Measurements from ENCODE around the gene HOXB3.

The HOXB3 gene

DNA sequence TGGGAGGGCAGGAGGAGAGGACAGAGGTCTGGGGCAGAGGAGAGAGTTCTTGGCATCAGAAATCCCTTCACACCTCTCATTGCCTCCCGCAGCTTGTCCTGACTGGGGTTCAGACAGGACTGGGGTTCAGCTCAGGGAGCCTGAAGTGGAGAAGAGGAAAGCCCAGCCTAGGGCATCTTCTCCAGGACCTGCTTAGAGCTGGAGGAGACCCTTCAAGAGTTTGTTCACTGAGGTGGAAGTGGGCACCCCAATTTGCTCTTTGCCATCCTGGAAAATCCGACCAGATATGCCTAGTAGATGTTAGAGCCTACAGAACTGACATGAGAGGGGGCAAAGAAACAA, 2.0 kb downstream of the HOXB3 start:
- H3K4me2 ChIP-seq (ENCODE audit: insufficient read depth, low read length): no peak overlapping the region
- no peak for ATAC-seq (ENCODE audit: insufficient read depth, low read depth)
- no peak overlapping the region for H3K27ac ChIP-seq (ENCODE audit: low read length)

DNA sequence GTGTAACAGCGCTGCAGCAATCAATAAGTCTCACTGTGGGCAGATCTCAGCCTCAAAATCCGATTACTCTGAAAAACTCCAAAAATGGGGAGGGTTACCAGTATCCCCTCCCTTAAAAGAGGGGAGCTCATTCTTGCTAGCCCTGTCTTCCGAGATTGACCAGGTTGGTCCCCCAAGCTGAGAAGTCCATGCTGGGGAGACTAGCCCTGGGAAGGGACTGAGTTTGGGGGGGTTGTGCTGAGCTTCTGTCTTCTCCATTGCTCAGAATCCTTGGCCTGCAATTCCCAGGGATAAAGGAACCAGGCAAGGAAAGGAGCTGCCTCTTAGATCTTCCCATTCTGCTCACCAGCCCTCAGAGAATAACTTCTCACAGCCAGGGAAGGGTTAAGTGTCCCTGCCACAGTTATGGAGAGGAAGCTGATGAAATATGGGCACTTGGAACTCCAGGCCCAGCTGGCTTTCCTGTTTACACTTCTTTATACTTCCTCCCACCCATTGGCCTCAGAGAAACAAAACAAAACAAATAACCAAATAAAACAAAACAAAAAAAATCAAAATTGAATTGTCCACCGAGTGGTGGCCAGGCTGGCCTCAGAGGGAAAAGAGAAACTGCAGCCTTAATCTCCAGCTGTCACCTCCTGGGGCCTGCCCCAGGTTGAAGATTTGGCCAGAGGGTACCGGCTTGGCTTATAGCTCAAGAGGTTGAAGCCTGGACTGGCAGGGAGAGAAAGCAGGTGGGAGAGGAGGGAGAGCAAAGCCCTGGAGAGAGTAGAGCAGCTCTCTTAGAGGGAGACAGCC, 2.6 kb downstream of the HOXB3 start:
- Histone ChIP-seq H3K27me3 (ENCODE audit: insufficient read depth, low read length, poor library complexity) (peaks cover 37% of the 10 kb centered on the region), H3K27ac (ENCODE audit: low read length) (no peak overlapping the region), H3K4me2 (ENCODE audit: insufficient read depth, low read length) (no peak overlapping the region), H3K36me3 (ENCODE audit: insufficient read depth, low read length) (no peaks in the 10 kb centered on the region), H4K20me1 (ENCODE audit: insufficient read depth, low read length) (no peaks in the 10 kb centered on the region; the same call in 1 of the 2 replicates), H3K9ac (ENCODE audit: low read depth, low read length) (no peak overlapping the region), H3K79me2 (ENCODE audit: insufficient read depth, low read length) (no peaks in the 10 kb centered on the region), H3K9me3 (ENCODE audit: insufficient read depth, low read length, severe bottlenecking) (no peaks in the 10 kb centered on the region), H3K4me1 (ENCODE audit: insufficient read depth, low read length) (peaks cover 6% of the 10 kb centered on the region; the same call in 1 of the 2 replicates), H2AFZ (ENCODE audit: low read depth, low read length) (no peak overlapping the region), H3K4me3 (ENCODE audit: low read depth in 1 of 2, low read length in 2 of 2) (no peak overlapping the region)
- no peak for DNase-seq
- no peak for ATAC-seq (ENCODE audit: insufficient read depth, low read depth)
- TF ChIP-seq CTCF (IDR thresholded peaks at IDR 0.05; ENCODE audit: borderline replicate concordance, extremely low read depth, low read length, poor library complexity, severe bottlenecking) (no peak), EZH2 (IDR thresholded peaks at IDR 0.05; ENCODE audit: borderline replicate concordance, low read depth, low read length, severe bottlenecking) (no peak)

More for the DNA sequence above, 2.0 kb downstream of the HOXB3 start:
- H3K4me1 ChIP-seq (ENCODE audit: insufficient read depth, low read length): peaks cover 6% of the 10 kb centered on the region; the same call in 1 of the 2 replicates
- no peak overlapping the region for H3K4me3 ChIP-seq (ENCODE audit: low read depth in 1 of 2, low read length in 2 of 2)
- H4K20me1 ChIP-seq (ENCODE audit: insufficient read depth, low read length): no peaks in the 10 kb centered on the region; the same call in 1 of the 2 replicates
- no peaks in the 10 kb centered on the region for H3K79me2 ChIP-seq (ENCODE audit: insufficient read depth, low read length)
- H3K36me3 ChIP-seq (ENCODE audit: insufficient read depth, low read length): no peaks in the 10 kb centered on the region
- H3K9me3 ChIP-seq (ENCODE audit: insufficient read depth, low read length, severe bottlenecking): no peaks in the 10 kb centered on the region
- H2AFZ ChIP-seq (ENCODE audit: low read depth, low read length): no peak overlapping the region
- H3K27me3 ChIP-seq (ENCODE audit: insufficient read depth, low read length, poor library complexity): peaks cover 37% of the 10 kb centered on the region
- no peak for DNase-seq
- no peak overlapping the region for H3K9ac ChIP-seq (ENCODE audit: low read depth, low read length)
- TF ChIP-seq CTCF (IDR thresholded peaks at IDR 0.05; ENCODE audit: borderline replicate concordance, extremely low read depth, low read length, poor library complexity, severe bottlenecking) (no peak), EZH2 (IDR thresholded peaks at IDR 0.05; ENCODE audit: borderline replicate concordance, low read depth, low read length, severe bottlenecking) (no peak)

GRCh38 chr17:48586355-48587258, 3.4 kb downstream of the HOXB3 start:
- Histone ChIP-seq H3K4me2 (ENCODE audit: insufficient read depth, low read length) (no peak overlapping the region), H4K20me1 (ENCODE audit: insufficient read depth, low read length) (no peaks in the 10 kb centered on the region; the same call in 1 of the 2 replicates), H3K36me3 (ENCODE audit: insufficient read depth, low read length) (no peaks in the 10 kb centered on the region), H3K4me1 (ENCODE audit: insufficient read depth, low read length) (peaks cover 6% of the 10 kb centered on the region; the same call in 1 of the 2 replicates), H3K9me3 (ENCODE audit: insufficient read depth, low read length, severe bottlenecking) (no peaks in the 10 kb centered on the region), H3K9ac (ENCODE audit: low read depth, low read length) (no peak overlapping the region), H3K4me3 (ENCODE audit: low read depth in 1 of 2, low read length in 2 of 2) (no peak overlapping the region), H3K27ac (ENCODE audit: low read length) (no peak overlapping the region), H3K79me2 (ENCODE audit: insufficient read depth, low read length) (no peaks in the 10 kb centered on the region), H3K27me3 (ENCODE audit: insufficient read depth, low read length, poor library complexity) (peaks cover 37% of the 10 kb centered on the region), H2AFZ (ENCODE audit: low read depth, low read length) (no peak overlapping the region)
- DNase-seq: no peak
- TF ChIP-seq CTCF (IDR thresholded peaks at IDR 0.05; ENCODE audit: borderline replicate concordance, extremely low read depth, low read length, poor library complexity, severe bottlenecking) (no peak), EZH2 (IDR thresholded peaks at IDR 0.05; ENCODE audit: borderline replicate concordance, low read depth, low read length, severe bottlenecking) (no peak)
- no peak for ATAC-seq (ENCODE audit: insufficient read depth, low read depth)

Measured in DND-41 (cell line).